ENCODE data around the gene CDC123.
"Not testable (repeated sequence)": the region's sequence is repeated elsewhere in the genome, so short reads cannot be mapped to it uniquely, and the experiment has no call there.

Gene CDC123, protein sequence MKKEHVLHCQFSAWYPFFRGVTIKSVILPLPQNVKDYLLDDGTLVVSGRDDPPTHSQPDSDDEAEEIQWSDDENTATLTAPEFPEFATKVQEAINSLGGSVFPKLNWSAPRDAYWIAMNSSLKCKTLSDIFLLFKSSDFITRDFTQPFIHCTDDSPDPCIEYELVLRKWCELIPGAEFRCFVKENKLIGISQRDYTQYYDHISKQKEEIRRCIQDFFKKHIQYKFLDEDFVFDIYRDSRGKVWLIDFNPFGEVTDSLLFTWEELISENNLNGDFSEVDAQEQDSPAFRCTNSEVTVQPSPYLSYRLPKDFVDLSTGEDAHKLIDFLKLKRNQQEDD

DNA sequence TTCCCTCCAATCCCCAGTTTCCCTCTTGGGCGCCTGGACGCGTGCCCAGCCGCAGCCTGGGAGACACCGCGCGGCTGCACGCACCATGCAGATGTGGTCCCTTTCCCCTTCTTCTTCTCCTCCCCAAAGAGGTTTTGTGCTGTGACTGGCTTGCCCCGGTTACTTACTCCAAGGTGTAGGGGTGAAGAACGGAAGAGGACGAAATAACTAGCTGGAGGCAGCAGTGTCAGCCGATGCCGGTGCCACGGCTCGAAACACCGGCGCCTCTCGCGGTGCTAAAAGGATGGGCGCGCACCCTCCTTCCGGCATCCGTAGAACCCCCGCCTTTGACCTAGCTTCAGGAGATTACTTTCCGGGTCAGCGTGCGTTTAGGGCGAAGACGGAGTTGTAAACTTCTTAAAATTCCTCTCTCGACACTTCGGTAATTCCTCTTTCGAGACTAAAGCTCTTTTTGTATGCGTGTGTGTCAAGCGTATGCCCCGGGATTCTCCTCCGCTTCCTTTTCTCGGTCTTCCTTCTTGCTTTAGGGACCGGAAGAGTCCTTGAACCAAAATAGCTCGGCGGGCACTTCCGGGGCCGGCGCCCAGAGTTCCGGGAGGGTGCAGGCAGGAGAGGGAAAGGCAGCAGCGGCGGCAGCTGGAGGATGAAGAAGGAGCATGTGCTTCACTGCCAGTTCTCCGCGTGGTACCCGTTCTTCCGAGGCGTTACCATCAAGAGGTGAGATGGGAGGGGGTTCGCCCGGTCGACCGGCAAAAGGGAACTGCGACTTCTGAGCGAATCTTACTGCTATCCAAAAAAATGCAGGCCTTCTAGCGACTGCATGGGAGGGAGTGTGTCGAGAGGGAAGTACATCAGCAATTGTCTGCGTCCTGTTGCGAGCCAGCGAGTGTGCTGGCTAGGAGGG is at the start of gene CDC123, which contains the start of gene NUDT5:
Gene CDC123, plus strand, starts transcription at position 586 of the 904 bp plus-strand sequence. Its CDS starts 58 bp downstream, at position 644.
Gene NUDT5, minus strand, starts transcription at position 289 of the 904 bp plus-strand sequence. CDS start 9,600 bp downstream, outside the sequence.
- peak within 1 kb of the TSS; percentile 80 for H3K4me3 ChIP-seq (ENCODE audit: low read depth, low read length)

DNA sequence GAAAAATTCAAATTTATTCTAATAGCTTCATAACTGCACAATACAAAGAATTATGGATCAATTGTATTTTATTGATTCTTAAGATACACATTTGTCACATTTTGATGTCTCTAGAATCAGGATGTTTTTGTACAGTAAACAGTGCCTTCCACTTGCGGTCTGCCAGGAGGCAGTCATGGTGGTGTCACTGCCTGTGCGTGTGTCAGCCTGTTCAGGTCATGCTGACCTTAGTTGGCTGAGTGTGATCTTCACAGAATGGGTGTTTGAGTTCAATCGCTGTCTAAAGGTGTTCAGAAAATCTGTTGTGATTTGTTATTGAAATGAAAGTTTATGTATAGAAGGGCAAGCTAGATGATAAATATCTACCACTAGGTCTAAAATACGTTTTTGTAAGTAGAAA is 45.8 kb upstream of the CDC123 start:
- no peak overlapping the region for H3K4me3 ChIP-seq (ENCODE audit: low read depth, low read length)

DNA sequence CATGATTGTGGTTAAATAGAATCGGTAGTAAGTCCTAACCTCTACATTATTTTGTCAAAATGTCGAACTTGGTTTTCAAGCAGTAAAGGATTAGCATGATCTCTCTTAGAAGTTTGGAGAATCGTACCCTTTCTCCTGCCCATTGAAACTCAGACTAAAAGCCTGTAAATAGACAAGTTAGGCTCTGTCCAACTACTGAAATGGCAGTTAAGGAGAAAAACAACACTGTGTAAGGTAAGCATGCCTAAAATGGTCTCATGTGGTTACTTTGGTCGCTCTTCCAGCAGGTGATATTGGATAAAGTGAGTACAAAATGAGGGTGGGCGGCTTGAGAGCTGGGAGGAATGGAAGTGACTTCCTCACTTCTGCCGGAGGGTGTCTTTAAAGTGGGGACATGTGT is 41.5 kb upstream of the CDC123 start:
- no peak overlapping the region for H3K4me3 ChIP-seq (ENCODE audit: low read depth, low read length)

DNA sequence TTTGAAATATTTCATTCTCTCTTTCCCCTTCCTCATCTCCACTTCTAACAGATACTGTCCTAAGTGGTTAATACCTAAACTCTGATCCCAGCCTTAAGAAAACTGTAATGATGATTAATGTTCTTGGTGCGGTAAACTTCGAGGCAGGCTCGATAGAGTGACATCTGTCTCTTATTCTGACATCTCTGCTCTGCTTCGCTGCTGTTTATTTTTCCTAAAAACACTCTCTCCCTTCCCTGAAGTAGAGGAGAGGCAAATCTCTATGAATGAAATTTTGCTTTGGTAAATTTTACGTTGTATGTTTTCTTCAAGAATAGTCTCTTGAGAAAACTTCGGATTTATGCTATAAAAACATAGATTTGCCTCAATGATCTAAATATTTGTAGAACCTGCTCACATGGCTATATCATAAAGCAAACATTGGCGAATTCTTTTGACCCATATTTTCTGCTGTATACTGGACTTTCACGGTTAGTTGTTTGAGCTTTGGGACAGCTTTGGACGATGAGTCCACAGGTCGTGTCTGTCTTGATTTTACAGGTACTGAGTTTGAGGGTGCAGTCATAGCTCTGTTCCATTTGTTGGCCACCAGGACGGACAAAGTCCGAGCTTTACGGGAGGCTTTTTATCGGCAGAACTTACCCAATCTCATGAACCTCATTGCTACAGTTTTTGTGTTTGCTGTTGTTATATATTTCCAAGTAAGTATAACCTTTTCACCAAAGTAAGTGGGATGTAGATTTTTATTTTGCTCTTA is 39.4 kb upstream of the CDC123 start:
- no peak overlapping the region for H3K4me3 ChIP-seq (ENCODE audit: low read depth, low read length)

DNA sequence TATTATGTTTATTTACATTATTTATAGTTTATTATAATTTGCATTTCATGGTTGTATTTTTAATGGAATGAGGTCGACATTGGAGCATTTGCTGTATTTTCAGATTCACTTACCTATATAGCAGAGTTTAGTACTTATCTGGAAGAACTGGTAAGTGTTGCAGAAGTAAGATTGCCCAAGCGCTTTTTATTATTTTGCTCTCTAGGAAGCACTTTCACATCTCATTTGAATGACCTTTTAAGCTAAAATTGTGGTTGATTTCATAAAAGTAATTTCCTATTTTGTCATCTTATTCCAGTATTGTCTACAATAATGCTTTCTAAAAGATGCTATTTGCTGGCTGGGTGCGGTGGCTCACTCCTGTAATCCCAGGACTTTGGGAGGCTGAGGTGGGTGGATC is 37.9 kb upstream of the CDC123 start:
- no peak overlapping the region for H3K4me3 ChIP-seq (ENCODE audit: low read depth, low read length)

DNA sequence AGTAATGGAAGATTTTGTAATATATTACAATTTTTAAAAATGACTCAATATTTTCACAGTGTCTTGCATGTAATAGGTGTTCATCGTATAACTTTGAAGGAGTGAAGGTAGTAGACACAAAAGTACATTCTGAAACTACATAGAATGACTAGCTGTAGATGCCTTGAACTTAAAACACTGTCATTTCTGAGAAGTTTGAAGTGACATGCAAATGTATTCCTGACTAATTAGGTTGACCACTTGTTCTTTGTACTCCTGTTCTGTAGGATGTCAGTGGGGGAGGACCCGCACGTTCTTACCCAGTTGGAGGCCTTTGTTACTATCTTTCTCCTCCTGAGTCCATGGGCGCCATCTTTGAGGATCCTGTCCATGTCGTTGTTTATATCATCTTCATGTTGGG is 35.3 kb upstream of the CDC123 start:
- H3K4me3 ChIP-seq (ENCODE audit: low read depth, low read length) = no peak overlapping the region

DNA sequence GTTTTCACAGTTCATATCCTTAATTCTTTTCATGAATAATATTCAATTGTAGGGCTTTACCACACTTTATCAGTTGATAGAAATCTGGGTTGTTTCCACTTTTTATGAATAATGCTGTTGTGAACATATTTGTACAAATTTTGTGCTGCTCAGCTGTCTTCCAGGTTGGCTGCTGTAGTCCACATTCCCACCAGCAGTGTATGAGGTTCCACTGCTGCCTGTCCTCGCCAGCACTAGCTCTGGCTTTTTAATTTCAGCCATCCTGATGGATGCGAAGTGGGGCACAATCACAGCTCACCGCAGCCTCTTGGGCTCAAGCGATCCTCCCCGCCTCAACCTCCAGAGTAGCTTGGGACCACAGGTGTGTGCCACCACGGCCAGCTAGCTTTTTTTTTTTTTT is 33.1 kb upstream of the CDC123 start:
- H3K4me3 ChIP-seq (ENCODE audit: low read depth, low read length) = no peak overlapping the region

DNA sequence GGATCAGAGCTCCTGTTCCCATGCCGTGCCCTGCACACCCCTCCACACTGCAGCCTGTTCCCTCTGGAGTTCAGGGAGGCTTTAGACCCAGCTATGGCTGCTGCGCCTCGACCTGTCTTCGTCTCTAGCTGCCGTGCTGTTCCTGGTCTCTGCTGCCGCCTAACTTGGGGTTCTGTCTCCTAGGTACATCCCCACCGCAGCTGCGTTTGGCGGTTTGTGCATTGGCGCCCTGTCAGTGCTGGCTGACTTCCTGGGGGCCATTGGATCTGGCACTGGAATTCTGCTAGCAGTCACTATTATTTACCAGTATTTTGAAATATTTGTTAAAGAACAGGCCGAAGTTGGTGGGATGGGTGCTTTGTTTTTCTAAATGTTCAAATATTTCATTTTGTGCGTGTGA is 31.9 kb upstream of the CDC123 start:
- no peak overlapping the region for H3K4me3 ChIP-seq (ENCODE audit: low read depth, low read length)

DNA sequence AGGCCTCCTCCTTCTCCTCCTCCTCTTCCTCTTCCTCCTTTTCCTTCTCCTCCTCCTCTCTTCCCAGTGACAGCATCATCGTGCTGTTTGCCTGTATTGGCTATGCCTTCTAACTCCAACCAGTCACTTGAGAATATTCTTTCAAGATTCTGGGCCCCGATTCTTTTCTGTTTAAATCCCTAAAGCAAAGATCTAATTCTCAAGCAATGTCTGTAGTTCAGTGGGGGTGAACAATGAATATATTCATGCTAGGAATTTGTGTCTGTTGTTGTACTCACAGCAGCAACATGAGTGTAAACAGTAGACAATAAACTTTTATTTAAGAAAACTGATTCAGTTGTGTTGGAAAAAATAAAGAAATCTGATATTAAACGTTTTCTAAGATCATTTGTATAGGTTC is 31.0 kb upstream of the CDC123 start:
- no peak overlapping the region for H3K4me3 ChIP-seq (ENCODE audit: low read depth, low read length)

DNA sequence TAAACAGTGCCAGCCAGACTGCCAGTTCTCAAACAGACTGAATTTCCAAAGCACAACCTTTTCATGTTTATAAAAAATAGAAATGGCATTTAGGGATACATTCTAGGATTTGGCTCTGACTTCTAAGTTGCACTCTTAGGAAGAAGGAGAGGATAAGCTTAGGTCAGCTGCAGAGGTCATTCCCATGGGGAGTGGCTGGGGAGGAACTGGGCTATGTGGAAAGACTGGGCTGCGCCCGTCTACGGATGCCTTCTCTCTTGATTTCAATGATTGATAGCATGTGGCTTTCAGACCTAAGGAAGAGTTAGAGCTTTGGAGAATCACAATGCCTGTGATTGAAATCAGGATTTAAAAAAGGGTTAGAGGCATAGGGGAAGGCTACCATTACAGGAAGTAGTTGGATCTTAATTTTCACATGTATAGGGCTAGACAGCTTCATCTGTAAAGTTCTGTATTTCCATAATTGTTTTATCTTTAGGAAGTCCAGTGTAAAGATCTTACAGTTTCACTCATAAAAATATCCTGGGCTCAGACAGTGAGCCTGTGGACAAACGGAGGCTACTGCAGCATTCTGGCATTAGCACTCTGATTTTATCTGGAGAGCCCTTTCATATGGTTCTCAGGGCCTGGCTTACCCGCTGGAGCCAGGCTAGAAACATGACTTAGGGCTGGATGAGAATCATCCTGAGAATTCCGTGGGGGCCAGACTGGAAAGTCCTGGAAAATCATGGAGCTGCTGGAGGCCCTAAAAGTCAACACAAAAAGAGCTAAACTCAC is 29.8 kb upstream of the CDC123 start:
- H3K4me3 ChIP-seq (ENCODE audit: low read depth, low read length) = no peak overlapping the region

DNA sequence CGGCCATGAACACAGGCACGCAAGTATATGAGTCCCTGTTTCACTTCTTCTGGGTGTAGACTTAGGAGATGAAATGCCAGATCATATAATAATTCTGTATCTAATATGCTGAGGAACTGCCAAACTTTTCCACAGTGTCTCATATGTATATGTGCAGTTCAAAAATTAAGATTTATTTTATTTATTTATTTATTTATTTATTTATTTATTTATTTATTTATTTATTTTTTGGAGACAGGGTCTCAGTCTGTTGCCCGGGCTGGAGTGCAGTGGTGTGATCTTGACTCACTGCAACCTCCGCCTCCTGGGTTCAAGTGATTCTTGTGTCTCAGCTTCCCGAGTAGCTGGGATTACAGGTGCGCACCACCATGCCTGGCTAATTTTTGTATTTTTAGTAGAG is 24.5 kb upstream of the CDC123 start:
- not testable (repeated sequence) for H3K4me3 ChIP-seq (ENCODE audit: low read depth, low read length)

DNA sequence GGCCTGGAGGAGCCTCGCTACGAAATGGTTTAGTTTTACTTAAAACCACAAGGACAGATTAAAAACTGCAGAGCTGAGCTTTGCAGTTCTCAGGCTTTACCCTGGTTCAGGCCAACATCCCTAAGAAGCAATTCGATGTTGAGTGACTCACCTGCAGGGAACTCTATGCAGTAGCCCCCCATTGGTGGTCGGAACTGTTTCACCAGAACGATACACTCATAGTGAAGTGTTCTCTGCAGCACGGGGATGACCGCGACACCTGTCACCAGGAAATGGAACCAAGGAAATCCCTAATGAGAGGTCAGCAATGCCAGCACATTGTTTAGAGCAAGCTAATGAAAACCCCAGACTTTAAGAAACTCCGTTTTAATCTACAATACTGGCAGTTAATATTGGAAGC is 18.3 kb upstream of the CDC123 start:
- no peak overlapping the region for H3K4me3 ChIP-seq (ENCODE audit: low read depth, low read length)

DNA sequence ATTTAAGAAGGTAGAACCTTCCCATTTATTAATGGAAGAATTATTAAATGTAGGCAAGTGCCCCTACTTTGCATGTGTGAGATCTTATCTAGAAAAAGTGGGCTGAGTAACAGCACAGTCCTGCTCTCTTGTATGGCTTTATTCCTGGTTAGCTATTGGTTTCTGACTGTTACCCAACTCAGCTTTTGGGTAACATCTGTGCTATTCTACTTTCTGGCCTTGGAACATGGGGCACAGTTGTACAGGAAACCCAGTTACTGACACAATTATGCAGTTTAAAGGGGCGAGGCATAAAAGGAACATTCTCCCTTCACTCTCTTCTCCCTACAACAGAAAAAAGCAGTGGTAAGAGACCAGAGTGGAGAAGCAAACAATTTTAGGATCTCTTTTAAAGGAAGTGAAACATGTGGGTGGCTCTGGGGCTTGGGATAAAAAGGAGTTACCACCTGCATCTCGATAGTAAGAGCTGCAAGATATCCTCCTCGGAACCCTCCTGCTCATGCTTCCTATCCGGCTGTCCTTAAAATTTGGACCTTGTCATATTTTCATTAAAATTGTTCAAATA is 16.3 kb upstream of the CDC123 start:
- no peak overlapping the region for H3K4me3 ChIP-seq (ENCODE audit: low read depth, low read length)

DNA sequence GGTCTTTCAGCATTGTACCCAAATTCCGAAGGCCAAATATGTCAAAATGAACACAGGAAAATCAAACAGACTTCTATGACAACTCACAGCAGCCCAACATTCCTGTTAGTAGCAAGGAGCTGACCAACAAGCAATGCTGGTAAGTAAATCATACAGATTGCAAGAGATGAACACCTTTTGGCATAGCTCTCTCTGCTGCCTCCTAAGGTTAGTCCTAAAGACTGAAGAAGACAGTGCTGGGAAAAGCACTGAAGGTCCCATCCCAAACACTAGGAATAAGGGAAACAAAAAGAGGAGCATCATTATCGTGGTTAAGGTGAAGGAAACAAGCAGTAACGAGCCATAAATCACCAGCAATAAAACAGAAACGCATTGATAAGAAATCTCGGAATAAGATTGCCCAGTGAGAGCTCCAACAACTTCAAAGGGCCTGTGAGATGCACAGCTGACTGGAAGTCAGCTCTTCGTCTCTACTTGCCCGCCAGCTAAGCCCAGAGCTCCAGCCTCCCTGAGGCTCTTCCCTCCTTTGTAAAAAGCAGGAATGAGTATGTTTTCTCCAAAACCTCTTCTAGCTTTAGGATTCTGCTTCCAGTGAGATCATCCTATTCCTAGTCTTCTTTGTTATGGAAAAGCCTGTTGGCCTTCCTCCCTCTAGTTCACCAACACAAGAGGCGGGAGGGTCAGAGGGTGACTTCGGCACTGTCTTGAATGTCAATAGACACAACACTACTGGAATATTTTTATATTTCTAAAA is 15.6 kb upstream of the CDC123 start:
- no peak overlapping the region for H3K4me3 ChIP-seq (ENCODE audit: low read depth, low read length)

DNA sequence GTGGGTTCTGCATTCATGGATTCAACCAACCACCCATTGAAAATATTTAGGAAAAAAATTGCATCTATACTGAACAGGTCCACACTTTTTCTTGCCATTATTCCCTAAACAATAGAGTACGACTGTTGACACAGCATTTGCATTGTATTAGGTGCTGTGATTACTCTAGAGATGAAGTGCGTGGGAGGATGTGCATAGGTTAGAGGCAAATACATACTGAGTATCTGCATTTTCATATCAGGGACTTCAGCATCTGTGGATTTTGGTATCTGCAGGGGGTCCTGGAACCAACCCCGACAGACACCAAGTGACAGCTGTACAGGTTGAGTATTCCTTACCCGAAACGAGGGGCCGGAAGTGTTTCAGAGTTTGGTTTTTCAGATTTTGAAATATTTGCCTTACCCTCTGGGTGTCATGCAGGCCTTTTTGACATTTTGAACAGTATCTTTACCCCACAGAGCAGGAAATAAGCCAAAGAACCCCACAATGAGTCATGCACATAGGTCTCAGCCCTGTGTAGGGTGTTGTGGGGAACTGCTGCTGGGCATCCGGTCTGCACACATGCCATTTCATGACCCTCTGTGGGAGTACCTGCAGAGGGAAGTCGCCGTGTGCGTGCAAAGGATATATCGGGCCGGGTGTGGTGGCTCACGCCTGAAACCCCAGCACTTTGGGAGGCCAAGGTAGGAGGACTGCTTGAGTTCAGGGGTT is 14.8 kb upstream of the CDC123 start:
- H3K4me3 ChIP-seq (ENCODE audit: low read depth, low read length) = no peak overlapping the region

DNA sequence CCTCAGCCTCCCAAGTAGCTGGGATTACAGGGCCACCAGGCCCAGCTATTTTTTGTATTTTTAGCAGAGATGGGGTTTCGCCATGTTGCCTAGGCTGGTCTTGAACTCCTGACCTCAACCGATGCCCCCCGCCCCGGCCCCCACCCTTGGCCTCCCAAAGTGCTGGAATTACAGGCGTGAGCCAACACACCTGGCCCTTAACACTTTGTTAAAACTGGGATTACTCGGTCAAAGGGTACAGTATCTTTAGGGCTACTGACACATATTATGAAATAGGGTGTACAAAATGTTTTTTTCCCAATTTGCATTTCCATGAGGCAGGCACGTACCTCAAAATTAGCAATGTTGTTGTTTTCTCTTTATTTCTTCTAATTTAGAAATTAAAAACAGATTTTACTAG is 11.8 kb upstream of the CDC123 start:
- H3K4me3 ChIP-seq (ENCODE audit: low read depth, low read length) = no peak overlapping the region

DNA sequence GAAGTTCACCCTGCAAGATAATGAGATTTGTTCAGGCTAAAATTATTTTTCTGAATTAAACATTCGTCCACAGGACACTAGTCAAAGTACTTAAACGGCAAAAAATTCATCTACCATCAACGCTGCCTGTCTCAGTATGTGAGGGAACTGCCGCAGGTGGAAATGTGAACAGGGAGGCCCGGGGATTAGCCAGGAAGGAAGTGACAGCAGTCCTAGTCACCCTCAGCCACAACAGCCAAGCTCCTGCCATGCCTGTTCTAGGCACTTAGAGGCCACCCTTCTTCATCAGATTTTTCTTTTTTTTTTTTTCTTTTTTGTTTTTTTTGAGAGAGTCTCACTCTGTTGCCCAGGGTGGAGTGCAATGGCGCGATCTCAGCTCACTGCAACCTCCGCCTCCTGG is 9.7 kb upstream of the CDC123 start:
- H3K4me3 ChIP-seq (ENCODE audit: low read depth, low read length) = no peak overlapping the region

DNA sequence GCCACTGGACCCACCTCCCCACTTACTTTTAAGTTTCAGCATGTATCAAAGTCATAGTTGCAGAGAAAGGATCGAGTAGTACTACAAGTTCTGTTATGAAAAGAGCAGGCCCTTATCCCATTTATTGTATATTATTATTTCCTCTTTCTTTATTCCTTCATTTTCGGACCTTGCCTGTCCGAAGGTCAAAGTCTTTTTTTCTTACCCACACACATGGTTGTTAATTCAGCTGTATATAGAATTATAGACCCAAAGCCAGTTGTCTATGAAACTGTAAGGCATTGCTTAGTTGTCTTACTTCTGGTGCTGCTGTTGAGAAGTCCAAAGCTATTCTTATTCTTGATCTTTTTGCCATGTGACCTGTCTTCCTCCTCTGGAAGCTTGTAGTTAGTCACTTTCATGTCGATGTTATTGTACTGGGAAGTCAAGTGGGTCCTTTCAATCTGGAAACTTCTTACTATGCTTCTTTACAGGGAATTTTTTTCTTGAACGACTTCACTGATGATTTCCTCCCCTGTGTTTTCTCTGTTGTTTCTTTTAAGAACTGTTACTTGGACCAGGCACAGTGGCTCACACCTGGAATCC is 8.6 kb upstream of the CDC123 start:
- no peak overlapping the region for H3K4me3 ChIP-seq (ENCODE audit: low read depth, low read length)

DNA sequence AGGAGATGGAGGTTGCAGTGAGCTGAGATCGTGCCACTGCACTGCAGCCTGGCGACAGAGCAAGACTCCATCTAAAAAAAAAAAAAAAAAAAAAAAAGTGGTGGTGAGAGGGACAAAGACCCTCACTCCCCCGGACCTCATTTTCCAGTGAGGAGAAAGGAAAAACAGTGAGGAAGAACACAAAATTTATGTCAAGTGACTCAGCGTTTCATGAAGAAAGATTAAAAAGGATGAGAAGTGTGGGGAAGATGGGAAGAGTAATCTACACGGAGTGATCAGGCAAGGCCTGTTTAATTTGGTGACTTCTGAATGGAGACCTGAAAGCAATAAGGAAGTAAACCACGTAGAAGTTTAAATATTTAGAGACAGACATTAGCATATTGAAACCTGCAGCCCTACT is 7.3 kb upstream of the CDC123 start:
- H3K4me3 ChIP-seq (ENCODE audit: low read depth, low read length) = no peak overlapping the region

Measured in iPS-11a (cell line).